HEK293 (cell line): ENCODE data around the gene BDKRB1.

Experiments used
- ATF2 ChIP-seq: fragments of 450-650 bp; formaldehyde crosslinking; IDR thresholded peaks from 2 replicates; pipeline ENCODE4 v1.5.1; 2016; ENCODE audit warnings: missing biosample characterization, missing genetic modification characterization, low read depth
- CTCF ChIP-seq: fragments of 450-650 bp; formaldehyde crosslinking; IDR thresholded peaks from 2 replicates; pipeline ENCODE4 v1.5.1; 2016; ENCODE audit warnings: missing biosample characterization, missing genetic modification characterization
- ZBTB7A ChIP-seq: fragments of 450-650 bp; formaldehyde crosslinking; IDR thresholded peaks from 2 replicates; pipeline ENCODE4 v1.5.1; 2016; ENCODE audit warnings: low read depth, missing biosample characterization, missing genetic modification characterization
- ZNF16 ChIP-seq: fragments of 450-650 bp; formaldehyde crosslinking; IDR thresholded peaks from 2 replicates; pipeline ENCODE4 v1.5.1; 2016; ENCODE audit warnings: low read depth, missing biosample characterization, missing genetic modification characterization
- ZNF335 ChIP-seq: fragments of 450-650 bp; formaldehyde crosslinking; conservative IDR thresholded peaks from 2 replicates; pipeline ENCODE4 v1.5.1; 2016; ENCODE audit warnings: missing biosample characterization, missing genetic modification characterization
- ZSCAN18 ChIP-seq: fragments of 450-650 bp; formaldehyde crosslinking; IDR thresholded peaks from 2 replicates; pipeline ENCODE4 v1.5.1; 2016; ENCODE audit warnings: missing biosample characterization, missing genetic modification characterization
- TF ChIP-seq, protein P1 (sequence below): fragments of 450-650 bp; IDR thresholded peaks from 2 replicates; pipeline ENCODE4 v1.5.1; 2018; ENCODE audit warnings: missing biosample characterization, missing genetic modification characterization

DNA sequence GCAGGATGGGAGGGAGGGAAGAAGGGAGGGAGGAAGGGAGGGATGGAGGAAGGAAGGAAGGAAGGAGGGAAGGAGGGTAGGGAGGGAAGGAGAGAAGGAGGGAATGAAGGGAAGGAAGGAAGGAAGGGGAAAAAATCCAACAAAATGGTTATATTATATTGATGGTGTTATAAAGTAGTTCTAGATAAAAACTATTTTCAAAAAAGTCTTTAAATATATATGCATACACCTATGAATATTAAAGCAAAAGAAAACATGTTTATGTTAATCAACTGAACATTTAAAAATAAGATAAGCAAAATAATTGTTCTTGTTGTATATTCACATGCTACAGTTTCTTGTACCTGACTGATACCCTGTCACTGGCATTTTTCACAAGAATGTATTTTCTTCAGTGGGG is 1.9 kb downstream of the BDKRB1 start:
- TF ChIP-seq CTCF (tag by site-specific recombination) (no peak), ZBTB7A (no peak), ZSCAN18 (tag by site-specific recombination) (no peak), ZNF335 (tag by site-specific recombination) (no peak), ZNF16 (tag by site-specific recombination) (no peak), ATF2 (tag by site-specific recombination) (no peak)
- TF ChIP-seq, protein P1, sequence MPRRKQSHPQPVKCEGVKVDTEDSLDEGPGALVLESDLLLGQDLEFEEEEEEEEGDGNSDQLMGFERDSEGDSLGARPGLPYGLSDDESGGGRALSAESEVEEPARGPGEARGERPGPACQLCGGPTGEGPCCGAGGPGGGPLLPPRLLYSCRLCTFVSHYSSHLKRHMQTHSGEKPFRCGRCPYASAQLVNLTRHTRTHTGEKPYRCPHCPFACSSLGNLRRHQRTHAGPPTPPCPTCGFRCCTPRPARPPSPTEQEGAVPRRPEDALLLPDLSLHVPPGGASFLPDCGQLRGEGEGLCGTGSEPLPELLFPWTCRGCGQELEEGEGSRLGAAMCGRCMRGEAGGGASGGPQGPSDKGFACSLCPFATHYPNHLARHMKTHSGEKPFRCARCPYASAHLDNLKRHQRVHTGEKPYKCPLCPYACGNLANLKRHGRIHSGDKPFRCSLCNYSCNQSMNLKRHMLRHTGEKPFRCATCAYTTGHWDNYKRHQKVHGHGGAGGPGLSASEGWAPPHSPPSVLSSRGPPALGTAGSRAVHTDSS (tag by site-specific recombination) = no peak
